RCC 7860 (cell line): ENCODE measurements around the gene HOOK2.
"Not testable (repeated sequence)": the region's sequence is repeated elsewhere in the genome, so short reads cannot be mapped to it uniquely, and the experiment has no call there.

Experiments
- DNase-seq: peaks from one replicate; pipeline ENCODE4 v3.0.0-alpha.2; 2015; ENCODE audit warnings: low spot score
- FAIRE-seq: peaks from 2 replicates; lab custom pipeline; 2012; peaks lifted over from hg19 to GRCh38; lab: Jason Lieb, UNC

Gene HOOK2, protein sequence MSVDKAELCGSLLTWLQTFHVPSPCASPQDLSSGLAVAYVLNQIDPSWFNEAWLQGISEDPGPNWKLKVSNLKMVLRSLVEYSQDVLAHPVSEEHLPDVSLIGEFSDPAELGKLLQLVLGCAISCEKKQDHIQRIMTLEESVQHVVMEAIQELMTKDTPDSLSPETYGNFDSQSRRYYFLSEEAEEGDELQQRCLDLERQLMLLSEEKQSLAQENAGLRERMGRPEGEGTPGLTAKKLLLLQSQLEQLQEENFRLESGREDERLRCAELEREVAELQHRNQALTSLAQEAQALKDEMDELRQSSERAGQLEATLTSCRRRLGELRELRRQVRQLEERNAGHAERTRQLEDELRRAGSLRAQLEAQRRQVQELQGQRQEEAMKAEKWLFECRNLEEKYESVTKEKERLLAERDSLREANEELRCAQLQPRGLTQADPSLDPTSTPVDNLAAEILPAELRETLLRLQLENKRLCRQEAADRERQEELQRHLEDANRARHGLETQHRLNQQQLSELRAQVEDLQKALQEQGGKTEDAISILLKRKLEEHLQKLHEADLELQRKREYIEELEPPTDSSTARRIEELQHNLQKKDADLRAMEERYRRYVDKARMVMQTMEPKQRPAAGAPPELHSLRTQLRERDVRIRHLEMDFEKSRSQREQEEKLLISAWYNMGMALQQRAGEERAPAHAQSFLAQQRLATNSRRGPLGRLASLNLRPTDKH

DNA sequence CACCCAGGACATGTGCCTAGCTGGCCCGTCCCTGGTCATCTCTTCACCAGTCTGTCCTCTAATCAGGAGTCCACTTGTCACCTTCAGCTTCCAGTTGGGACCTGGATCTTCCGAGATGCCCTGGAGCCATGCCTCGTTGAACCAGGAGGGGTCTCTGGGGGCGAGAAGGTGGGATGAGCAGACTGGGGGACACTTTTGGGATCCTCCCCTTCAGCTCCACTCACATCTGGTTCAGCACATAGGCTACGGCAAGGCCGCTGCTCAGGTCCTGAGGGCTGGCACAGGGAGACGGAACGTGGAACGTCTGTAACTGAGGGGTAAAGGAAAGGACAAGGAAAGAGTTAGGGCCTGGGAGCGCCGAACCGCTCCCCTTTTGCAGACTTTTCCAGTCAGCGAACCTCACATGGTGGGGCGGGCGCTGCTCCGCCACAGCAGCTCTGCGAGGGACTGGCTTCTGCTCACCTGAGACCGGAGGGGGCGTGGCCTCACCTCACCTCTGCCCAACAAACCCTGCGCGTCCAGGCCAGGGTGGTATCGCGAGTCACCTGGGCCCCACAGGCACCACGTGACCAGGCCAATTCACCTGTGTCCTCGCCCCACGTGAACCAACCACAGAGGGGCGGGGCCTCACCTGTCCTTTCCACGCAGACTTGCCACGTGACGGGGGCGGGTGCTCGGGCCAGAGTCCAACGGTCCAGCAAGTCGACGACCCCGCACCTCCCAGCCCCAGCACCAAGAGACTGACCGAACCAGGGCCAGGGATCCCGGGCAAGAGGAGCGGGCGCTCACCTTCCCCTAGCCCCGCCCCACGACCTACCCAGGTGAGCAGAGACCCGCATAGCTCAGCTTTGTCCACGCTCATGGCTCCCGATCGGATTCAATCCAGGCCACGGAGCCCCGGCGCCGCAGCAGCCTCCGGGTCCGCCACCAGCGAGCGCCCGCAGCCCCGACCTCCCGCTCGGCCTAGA lies at the start of gene HOOK2:
HOOK2 (minus strand) TSS at position 965 of the 968 bp plus-strand sequence; CDS start at position 862, 103 bp downstream.
- DNase-seq (no peak), FAIRE-seq (no peak)

DNA sequence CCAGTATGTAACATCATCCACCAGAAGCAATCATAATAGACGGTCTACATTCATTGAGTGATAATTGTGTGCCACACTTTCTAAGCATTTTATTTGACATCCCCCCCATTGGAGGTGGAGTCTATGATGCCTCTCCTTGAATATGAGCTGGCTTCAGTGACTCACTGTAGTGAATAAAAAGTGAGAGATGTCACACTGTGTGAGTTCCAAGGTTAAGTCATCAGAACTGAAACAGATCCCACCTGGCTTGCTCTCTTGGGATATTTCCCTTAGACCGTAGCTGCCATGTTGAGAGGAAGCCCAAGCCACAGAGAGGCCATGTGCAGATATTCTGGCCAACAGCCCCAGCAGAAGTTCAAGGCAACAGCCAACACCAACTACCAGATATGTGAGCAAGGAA lies 46.4 kb upstream of the HOOK2 start:
- DNase-seq (peak; percentile 33), FAIRE-seq (no peak)

DNA sequence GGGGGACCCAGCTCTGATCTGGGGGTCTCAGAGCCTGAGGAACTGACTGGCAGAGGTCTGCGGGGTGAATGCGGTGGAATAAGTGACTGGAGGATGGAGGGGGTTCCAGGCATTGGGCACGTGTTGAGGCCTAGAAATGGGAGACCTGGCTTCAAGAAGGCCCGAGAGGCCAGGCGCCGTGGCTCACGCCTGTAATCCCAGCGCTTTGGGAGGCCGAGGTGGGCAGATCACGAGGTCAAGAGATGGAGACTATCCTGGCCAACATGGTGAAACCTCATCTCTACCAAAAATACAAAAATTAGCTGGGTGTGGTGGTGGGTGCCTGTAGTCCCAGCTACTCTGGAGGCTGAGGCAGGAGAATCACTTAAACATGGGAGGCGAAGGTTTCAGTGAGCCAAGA lies 42.5 kb upstream of the HOOK2 start:
- DNase-seq, FAIRE-seq: not testable (repeated sequence)

DNA sequence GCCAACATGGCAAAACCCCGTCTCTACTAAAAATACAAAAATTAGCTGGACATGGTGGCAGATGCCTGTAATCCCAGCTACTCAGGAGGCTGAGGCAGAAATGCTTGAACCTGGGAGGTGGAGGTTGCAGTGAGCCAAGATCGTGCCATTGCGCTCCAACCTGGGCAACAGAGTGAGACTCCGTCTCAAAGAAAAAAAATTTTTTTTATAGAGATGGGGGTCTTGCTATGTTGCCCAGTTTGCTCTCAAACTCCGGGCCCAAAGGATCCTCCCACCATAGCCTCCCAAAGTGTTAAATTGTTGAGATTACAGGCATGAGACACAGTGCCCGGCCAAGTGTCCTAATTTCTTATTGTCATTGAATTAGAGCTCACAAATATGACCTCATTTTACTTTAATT lies 41.8 kb upstream of the HOOK2 start:
- FAIRE-seq, DNase-seq: not testable (repeated sequence)

DNA sequence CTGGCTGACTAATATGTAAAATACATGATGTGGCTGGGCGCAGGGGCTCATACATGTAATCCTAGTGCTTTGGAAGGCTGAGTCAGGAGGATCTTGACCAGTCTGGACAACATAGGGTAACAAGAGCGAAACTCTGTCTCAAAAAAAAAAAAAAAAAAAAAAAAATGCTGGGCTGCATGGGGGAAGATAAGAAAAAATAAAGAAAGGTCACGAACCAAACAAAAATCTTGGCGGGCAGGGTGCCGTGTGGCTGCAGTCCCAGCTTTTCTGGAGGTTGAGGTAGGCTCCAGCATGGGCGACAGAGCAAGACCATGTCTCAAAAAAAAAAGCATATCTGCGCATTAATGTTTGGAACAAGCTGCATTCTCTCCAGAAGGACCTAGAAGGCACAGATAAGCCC lies 39.7 kb upstream of the HOOK2 start:
- no peak for DNase-seq
- no peak for FAIRE-seq

DNA sequence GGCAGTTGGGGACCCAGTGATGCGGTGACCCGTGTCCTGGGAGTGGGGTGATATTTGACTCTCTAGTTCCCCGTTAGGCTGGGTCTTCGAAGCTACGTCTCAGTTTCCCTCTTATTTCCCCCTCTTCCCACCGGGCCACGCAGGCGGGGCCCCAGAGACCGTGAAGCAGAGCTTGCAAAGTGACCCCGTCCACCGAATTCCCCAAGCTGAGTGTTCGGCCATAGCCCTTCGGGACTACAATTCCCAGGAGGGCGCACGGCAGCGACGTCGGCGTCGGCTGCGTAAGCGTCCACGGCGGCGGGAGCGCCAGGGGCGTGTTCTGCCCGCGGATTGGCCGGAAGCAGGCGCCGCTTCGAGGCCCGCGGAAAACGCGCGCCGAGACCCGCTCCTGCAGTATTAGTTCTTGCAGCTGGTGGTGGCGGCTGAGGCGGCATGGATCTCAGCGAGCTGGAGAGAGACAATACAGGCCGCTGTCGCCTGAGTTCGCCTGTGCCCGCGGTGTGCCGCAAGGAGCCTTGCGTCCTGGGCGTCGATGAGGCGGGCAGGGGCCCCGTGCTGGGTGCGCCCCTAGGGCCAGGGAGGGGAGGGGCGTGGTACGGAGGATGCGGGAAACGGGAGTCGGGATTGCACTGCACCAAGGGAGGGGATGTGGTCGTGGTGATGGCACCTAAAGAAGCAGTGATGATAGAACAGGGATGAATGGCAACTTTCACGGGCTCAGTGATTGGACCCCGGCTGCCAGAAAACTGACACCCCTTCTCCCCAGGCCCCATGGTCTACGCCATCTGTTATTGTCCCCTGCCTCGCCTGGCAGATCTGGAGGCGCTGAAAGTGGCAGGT lies 31.1 kb upstream of the HOOK2 start, which contains the start of gene RNASEH2A:
RNASEH2A (plus strand) TSS at position 343 of the 840 bp plus-strand sequence; CDS start at position 433, 90 bp downstream.
- no peak for FAIRE-seq
- peak; percentile 64 for DNase-seq

DNA sequence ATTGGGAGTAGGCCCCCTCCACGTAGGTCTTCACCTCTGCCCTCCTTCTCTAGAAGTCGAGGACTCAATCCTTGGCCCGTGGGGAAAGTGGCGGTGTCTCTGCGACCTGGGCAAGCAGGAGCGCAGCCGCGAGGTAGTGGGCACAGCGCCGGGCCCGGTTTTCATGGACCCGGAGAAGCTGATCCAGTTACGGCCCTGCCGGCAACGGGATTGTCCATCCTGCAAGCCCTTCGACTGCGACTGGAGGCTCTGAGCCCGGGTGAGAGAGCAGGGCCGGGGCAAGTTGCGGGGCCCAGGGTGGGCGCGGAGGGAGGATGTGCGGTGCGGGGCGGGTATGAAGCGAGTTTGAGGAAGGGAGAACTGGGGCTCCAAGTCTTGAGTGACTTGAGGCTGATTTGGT lies 28.7 kb upstream of the HOOK2 start:
- FAIRE-seq (no peak), DNase-seq (no peak)

DNA sequence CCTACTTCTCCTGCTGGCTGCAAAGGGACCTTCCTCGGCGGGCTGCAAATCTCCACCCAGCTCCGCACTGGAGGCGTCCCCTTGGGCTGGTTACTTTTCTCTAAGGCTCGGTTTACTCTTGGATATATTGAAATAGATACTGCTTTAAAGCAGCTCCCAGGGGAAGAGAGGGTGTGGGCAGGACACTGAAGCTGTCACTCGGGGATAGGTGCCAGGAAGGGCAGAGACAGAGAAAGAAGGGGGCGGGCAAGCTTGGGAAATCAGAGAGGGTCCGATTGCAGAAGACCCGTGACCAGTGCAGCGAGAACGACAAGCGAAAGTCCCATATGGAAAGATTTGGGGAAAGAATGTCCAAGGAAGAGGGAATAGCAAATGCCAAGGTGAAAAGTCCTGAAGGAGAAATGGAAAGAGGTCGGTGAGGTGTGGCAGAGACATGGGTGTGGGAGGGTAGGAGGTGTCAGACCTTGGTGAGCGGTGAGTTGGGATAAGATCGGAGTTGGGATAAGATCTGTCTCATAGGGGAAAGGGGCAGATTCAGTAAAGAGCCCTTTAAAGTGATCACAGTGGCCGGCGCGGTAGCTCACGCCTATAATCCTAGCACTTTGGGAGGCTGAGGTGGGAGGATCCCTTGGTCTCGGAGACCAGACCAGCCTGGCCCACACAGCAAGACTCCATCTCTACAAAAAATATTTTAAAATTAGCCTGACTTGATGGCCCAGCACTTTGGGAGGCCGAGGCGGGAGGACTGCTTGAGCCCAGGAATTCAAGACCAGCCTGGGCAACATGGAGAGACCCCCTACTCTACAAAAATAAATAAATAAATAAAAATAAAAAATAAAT lies 27.1 kb upstream of the HOOK2 start:
- no peak for FAIRE-seq
- DNase-seq = no peak

DNA sequence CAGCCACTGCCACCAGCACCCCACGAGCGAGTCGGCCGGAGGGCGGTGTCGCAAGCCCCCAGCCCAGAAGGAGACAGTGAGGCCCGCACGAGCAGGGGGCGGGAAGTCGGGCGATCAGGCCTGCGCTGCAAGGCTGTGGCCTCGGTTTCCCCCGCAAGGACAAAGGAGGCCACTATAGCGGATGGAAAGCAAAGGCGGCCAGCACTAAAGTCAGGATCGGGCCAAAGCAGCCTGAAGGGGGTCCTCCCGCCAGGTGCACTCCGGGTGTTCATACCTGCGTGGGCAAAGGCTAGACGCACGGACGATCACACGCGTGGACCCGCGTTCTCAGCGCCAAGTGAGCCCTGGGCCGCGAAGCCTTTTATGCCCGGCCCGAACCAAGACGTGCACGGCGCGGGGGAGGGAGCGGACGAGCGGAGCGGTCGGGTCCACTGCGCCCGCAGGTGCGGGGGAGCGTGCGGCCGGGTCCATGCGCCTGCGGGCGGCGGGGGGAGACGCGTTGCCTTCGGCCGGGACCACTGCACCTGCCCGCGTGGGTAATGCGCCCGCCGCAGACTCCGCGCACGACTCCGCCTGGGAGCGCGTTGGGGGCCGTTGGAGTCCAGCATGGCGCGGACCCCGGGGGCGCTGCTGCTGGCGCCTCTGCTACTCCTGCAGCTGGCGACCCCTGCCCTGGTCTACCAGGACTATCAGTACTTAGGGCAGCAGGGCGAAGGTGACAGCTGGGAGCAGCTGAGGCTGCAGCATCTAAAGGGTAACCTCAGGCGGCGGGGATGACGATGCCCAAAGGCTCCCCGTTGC lies 26.3 kb upstream of the HOOK2 start, which contains the start of the genes PRDX2 and THSD8:
PRDX2 (minus strand) TSS at position 335 of the 801 bp plus-strand sequence. CDS start 539 bp downstream, outside the sequence.
THSD8 (plus strand) TSS at position 604 of the 801 bp plus-strand sequence; CDS start at position 607, 3 bp downstream.
- no peak for DNase-seq
- FAIRE-seq = no peak

DNA sequence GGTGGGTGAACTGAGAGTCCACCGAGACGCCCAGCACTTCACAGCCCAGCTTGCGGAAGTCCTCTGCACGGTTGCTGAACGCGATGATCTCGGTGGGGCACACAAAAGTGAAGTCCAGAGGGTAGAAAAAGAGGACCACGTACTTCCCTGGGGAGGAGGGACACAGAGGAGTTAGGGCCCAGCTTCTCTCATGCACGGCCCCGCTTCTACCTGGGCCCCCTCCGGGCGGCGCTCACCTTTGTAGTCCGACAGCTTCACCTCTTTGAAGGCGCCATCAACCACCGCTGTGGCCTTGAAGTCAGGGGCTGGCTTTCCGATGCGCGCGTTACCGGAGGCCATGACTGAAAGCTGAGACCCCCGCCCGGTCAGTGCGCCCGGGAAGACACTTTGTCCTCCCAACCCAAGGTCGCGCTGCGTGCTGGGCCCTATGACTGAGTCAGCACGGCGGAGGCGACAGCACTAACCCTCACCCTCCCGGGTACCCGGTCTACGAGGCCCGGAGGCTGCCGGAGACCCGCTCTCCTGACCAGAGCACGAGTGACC lies 25.6 kb upstream of the HOOK2 start:
- no peak for FAIRE-seq
- DNase-seq = no peak

DNA sequence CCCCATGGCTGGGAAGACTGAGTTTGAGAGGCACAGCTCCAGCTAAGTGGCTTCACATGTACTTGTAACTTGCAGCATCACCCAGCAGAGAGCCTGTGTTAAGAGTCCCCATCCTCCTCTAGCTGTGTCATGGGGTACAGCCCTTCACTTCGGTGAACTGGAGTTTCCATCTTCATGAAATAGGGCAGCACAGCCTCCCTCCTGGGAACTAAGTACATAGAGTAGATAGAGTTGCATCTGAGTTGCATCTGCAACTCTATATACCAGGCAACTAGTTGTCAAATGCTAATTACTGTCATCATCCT lies 25.1 kb upstream of the HOOK2 start:
- DNase-seq (no peak), FAIRE-seq (no peak)

DNA sequence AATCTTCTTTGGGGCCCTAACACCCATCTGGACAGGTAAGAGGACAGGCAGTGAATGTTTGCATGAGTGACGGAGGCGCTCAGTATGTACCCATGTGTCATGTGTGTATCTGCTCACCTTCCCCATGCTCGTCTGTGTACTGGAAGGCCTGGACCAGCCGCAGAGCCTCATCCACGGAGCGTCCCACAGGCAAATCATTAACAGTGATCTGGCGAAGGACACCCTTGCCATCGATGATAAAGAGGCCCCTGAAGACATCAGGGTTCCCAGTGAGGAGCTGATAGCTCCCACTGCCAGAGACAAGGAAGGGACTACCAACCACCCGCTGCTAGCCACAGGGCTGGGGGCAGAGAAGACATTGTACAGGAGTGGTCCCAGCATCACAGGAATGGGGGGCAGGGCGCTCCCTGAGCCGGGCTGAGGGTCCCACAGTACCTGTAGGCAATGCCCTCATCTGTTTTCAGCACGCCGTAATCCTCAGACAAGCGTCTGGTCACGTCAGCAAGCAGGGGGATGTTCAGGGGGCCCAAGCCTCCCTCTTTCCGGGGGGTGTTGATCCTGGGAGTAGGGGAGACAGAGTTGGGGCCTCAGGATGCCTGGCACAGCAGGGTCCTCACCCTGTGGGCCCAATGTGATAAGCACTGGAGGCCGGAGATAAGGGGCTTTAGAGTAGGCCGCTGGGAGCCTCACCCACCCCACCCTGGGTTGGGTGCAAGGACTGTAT lies 24.6 kb upstream of the HOOK2 start:
- FAIRE-seq (no peak), DNase-seq (no peak)

DNA sequence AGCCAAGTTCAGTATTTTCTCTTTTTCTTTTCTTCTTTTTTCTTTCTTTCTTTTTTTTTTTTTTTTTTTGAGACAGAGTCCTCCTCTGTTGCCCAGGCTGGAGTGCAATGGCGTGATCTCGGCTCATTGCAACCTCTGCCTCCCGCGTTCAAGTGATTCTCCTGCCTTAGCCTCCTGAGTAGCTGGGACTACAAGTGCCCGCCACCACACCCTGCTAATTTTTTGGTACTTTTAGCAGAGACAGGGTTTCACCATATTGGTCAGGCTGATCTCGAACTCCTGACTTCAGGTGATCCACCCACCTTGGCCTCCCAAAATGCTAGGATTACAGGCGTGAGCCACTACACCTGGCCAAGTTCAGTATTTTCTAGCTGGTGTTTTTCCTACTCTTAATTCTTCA lies 22.3 kb upstream of the HOOK2 start:
- DNase-seq, FAIRE-seq: not testable (repeated sequence)

DNA sequence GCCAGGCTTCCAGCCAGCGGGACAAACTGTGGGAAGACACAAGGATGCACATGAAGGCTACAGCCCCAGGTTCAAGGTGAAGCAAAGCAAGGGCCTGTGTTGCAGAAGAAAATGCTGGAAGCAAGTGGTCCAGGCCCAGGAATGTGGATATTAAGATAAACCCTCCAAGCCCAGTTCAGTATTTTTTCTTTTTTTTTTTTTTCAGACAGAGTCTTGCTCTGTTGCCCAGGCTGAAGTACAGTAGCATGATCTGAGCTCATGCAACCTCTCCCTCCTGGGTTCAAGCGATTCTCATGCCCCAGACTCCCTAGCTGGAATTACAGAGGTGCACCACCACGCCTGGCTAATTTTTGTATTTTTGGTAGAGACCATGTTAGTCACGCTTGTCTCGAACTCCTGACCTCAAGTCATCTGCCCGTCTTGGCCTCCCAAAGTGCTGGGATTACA lies 21.8 kb upstream of the HOOK2 start:
- FAIRE-seq = no peak
- DNase-seq = no peak

DNA sequence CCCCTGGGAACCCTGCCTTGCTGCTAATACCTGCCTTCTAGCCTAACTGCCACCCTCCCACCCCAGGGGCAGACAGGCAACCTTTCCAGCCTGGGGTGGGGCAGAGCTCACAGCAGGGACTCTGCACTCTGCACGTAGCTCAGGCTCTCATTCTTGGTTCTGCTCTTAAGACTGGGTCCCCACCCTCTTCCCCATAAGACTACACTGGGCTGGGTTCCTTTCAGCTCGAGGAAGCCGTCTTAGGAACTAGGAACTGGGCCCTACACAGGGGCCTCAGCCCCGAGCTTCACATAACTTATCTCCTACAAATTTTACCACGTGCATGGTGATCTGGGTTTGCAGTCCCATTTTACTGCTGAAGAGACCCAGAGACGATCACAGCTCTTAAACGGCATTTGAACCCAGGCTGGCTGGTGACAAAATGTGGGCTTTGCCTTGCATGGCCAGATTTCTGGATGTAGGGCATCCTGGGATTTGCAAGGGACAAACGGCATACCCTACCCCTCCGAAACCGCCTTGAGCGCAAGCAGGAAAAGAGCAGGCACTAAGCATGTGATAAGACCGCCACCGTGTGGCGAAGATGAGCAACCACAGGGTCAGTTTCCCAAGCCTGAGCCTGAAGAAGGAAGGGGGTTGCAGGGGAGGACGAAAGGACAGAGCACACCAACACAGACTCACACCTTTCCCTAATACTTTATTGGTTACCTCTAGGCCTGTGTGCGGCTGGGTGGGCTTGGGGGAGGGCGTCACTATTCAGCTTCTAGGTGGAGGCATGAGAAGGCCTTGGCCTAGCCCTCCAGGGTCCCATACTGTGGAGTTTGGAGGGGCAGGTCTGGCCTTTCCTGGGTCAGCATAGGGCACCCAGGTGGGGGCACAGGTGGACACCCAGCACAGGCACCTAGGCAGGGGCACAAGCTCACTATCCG lies 21.1 kb upstream of the HOOK2 start:
- FAIRE-seq = no peak
- peak; percentile 75 for DNase-seq

DNA sequence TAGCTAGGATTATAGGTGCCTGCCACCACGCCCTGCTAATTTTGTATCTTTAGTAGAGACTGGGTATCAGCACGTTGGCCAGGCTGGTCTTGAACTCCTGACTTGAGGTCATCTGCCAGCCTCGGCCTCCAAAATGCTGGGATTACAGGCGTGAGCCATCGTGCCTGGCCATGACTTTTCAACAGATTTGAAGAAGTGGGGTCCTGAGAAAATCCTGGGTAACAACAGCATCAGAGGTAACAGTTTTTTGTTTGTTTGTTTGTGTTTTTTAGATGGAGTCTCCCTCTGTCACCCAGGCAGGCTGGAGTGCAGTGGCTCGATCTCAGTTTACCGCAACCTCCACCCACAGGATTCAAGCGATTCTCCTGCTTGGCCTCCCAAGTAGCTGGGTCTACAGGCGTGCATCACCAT lies 19.6 kb upstream of the HOOK2 start:
- no peak for DNase-seq
- FAIRE-seq = no peak
